Breast epithelium (tissue), 3 donors: ENCODE results near the gene OR8B2.

Source experiments
- CTCF ChIP-seq, 3 donors: fragments of 450-650 bp; IDR thresholded peaks; one replicate each; pipeline ENCODE4 v1.5.1; 2016 to 2017; ENCODE audit warnings: antibody characterized with exemption in 3 of 3, mild to moderate bottlenecking in 3 of 3, moderate library complexity in 3 of 3
- POLR2A ChIP-seq: fragments of 450-650 bp; IDR thresholded peaks from one replicate; pipeline ENCODE4 v1.6.1; 2016; ENCODE audit warnings: antibody characterized with exemption, mild to moderate bottlenecking, moderate library complexity

DNA sequence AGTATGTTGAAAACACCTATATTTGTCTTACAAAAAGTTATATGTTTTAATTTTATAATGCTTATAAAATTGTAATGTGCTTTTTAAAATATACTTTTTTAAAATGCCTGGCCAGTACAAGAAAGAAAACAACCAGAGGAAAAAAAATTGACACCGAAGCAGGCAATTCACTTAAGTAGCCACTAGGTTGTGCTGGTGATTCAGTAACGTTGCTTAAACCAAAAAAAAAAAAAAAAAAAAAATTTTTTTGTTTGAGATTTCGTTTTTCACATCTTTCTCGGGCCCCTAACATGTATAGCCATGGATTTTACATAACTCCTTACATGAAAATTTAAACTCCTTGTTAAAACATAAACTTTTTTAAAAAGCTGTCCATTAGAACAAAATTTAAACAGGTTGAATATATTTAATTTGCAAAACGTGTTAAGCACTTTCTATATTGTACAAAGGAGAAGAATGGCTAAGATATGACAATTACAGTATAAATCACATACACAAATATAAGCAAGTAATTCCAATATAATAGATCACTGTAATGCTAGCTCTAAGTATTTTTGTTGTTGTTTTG, 31.1 kb upstream of the OR8B2 start:
- peak in 2 of 3 donors; percentile 40 to 47 for TF ChIP-seq CTCF (IDR thresholded peaks at IDR 0.05)
- no peak for TF ChIP-seq POLR2A
